GM23338 (cell line): Measurements from ENCODE around the gene FHIT.

Experiments used
- CREB1 ChIP-seq: fragments of 250-450 bp; sonication (Bioruptor Pico); IDR thresholded peaks from 2 replicates; pipeline ENCODE4 v1.5.0; 2020; ENCODE audit warnings: low read depth, mild to moderate bottlenecking, moderate library complexity
- EZH2 ChIP-seq: fragments of 200-600 bp; sonication (generic); IDR thresholded peaks from one replicate; pipeline ENCODE4 v1.8.0; 2017; ENCODE audit warnings: antibody characterized with exemption, mild to moderate bottlenecking, low read depth; ENCODE audit not compliant: unreplicated experiment
- EZH2phosphoT487 ChIP-seq: fragments of 200-600 bp; sonication (generic); IDR thresholded peaks from one replicate; pipeline ENCODE4 v1.8.1; 2018; ENCODE audit warnings: antibody characterized with exemption; ENCODE audit not compliant: unreplicated experiment
- JUNB ChIP-seq: IDR thresholded peaks from one replicate; pipeline ENCODE4 v1.6.1; 2016; ENCODE audit warnings: antibody characterized with exemption; ENCODE audit not compliant: unreplicated experiment
- NANOG ChIP-seq: IDR thresholded peaks from 2 replicates; pipeline ENCODE4 v1.6.1; 2016; ENCODE audit warnings: antibody characterized with exemption, borderline replicate concordance
- POLR2AphosphoS5 ChIP-seq: IDR thresholded peaks from 2 replicates; pipeline ENCODE4 v1.6.1; 2016; ENCODE audit warnings: antibody characterized with exemption, low read depth
- STAT1 ChIP-seq: IDR thresholded peaks from one replicate; pipeline ENCODE4 v1.6.1; 2016; ENCODE audit warnings: antibody characterized with exemption; ENCODE audit not compliant: unreplicated experiment
- ZNF114 ChIP-seq: fragments of 250-450 bp; sonication (Bioruptor Pico); IDR thresholded peaks from 2 replicates; pipeline ENCODE4 v1.5.0; 2020; ENCODE audit warnings: mild to moderate bottlenecking, moderate library complexity
- ZNF331 ChIP-seq: fragments of 250-450 bp; sonication (Bioruptor Pico); IDR thresholded peaks from 2 replicates; pipeline ENCODE4 v1.5.0; 2020; ENCODE audit warnings: low read depth, mild to moderate bottlenecking, moderate library complexity
- TF ChIP-seq, protein P1 (sequence below): IDR thresholded peaks from one replicate; pipeline ENCODE4 v1.6.1; 2018; ENCODE audit warnings: antibody characterized with exemption; ENCODE audit not compliant: unreplicated experiment
- TF ChIP-seq, protein P2 (sequence below), 2 experiments: fragments of 200-600 bp in 1 of 2; sonication (generic) in 1 of 2; conservative IDR thresholded peaks; 2 replicates each; pipeline versions ENCODE4 v1.5.1 to v1.6.1; 2016 to 2017; ENCODE audit warnings: antibody characterized with exemption in 2 of 2, low read depth in 2 of 2, mild to moderate bottlenecking in 2 of 2, moderate library complexity in 1 of 2
- TF ChIP-seq, protein P3 (sequence below): IDR thresholded peaks from 2 replicates; pipeline ENCODE4 v1.6.1; 2016; ENCODE audit warnings: antibody characterized with exemption
- TF ChIP-seq, protein P4 (sequence below): fragments of 250-450 bp; sonication (Bioruptor Pico); IDR thresholded peaks from 2 replicates; pipeline ENCODE4 v1.5.0; 2020; ENCODE audit warnings: mild to moderate bottlenecking, moderate library complexity

DNA sequence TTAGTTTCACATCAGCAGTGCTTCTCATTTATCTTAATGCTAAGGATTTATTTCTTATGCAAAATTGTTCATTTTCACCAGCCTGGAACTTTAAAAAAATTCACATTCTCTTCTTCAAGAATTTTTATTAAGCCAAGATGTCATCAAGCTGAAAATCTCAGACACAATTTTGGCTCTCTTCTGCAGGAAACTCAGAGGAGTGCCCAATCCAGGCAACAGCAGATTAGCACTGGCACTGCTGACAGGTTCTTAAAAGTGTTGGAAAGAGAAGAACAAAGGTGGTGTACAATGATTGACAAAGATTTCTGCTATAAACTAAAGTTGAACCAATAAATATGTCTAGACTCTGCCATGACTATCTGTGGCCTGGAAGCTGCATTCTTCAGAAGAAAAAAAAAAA, 479.5 kb downstream of the FHIT start:
- TF ChIP-seq, protein P1, sequence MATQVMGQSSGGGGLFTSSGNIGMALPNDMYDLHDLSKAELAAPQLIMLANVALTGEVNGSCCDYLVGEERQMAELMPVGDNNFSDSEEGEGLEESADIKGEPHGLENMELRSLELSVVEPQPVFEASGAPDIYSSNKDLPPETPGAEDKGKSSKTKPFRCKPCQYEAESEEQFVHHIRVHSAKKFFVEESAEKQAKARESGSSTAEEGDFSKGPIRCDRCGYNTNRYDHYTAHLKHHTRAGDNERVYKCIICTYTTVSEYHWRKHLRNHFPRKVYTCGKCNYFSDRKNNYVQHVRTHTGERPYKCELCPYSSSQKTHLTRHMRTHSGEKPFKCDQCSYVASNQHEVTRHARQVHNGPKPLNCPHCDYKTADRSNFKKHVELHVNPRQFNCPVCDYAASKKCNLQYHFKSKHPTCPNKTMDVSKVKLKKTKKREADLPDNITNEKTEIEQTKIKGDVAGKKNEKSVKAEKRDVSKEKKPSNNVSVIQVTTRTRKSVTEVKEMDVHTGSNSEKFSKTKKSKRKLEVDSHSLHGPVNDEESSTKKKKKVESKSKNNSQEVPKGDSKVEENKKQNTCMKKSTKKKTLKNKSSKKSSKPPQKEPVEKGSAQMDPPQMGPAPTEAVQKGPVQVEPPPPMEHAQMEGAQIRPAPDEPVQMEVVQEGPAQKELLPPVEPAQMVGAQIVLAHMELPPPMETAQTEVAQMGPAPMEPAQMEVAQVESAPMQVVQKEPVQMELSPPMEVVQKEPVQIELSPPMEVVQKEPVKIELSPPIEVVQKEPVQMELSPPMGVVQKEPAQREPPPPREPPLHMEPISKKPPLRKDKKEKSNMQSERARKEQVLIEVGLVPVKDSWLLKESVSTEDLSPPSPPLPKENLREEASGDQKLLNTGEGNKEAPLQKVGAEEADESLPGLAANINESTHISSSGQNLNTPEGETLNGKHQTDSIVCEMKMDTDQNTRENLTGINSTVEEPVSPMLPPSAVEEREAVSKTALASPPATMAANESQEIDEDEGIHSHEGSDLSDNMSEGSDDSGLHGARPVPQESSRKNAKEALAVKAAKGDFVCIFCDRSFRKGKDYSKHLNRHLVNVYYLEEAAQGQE: no peak
- no peak for TF ChIP-seq POLR2AphosphoS5
- no peak for TF ChIP-seq NANOG
- TF ChIP-seq, protein P2, sequence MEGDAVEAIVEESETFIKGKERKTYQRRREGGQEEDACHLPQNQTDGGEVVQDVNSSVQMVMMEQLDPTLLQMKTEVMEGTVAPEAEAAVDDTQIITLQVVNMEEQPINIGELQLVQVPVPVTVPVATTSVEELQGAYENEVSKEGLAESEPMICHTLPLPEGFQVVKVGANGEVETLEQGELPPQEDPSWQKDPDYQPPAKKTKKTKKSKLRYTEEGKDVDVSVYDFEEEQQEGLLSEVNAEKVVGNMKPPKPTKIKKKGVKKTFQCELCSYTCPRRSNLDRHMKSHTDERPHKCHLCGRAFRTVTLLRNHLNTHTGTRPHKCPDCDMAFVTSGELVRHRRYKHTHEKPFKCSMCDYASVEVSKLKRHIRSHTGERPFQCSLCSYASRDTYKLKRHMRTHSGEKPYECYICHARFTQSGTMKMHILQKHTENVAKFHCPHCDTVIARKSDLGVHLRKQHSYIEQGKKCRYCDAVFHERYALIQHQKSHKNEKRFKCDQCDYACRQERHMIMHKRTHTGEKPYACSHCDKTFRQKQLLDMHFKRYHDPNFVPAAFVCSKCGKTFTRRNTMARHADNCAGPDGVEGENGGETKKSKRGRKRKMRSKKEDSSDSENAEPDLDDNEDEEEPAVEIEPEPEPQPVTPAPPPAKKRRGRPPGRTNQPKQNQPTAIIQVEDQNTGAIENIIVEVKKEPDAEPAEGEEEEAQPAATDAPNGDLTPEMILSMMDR (conservative IDR thresholded peaks at IDR 0.05; ENCODE audit: low read depth in 2 of 2): no peak
- no peak for TF ChIP-seq CREB1 (CRISPR knock-in tag)
- no peak for TF ChIP-seq EZH2
- TF ChIP-seq JUNB: no peak
- TF ChIP-seq EZH2phosphoT487: no peak
- TF ChIP-seq, protein P3, sequence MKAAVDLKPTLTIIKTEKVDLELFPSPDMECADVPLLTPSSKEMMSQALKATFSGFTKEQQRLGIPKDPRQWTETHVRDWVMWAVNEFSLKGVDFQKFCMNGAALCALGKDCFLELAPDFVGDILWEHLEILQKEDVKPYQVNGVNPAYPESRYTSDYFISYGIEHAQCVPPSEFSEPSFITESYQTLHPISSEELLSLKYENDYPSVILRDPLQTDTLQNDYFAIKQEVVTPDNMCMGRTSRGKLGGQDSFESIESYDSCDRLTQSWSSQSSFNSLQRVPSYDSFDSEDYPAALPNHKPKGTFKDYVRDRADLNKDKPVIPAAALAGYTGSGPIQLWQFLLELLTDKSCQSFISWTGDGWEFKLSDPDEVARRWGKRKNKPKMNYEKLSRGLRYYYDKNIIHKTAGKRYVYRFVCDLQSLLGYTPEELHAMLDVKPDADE: no peak
- no peak for TF ChIP-seq ZNF331
- TF ChIP-seq ZNF114 (CRISPR knock-in tag): no peak
- no peak for TF ChIP-seq STAT1
- TF ChIP-seq, protein P4, sequence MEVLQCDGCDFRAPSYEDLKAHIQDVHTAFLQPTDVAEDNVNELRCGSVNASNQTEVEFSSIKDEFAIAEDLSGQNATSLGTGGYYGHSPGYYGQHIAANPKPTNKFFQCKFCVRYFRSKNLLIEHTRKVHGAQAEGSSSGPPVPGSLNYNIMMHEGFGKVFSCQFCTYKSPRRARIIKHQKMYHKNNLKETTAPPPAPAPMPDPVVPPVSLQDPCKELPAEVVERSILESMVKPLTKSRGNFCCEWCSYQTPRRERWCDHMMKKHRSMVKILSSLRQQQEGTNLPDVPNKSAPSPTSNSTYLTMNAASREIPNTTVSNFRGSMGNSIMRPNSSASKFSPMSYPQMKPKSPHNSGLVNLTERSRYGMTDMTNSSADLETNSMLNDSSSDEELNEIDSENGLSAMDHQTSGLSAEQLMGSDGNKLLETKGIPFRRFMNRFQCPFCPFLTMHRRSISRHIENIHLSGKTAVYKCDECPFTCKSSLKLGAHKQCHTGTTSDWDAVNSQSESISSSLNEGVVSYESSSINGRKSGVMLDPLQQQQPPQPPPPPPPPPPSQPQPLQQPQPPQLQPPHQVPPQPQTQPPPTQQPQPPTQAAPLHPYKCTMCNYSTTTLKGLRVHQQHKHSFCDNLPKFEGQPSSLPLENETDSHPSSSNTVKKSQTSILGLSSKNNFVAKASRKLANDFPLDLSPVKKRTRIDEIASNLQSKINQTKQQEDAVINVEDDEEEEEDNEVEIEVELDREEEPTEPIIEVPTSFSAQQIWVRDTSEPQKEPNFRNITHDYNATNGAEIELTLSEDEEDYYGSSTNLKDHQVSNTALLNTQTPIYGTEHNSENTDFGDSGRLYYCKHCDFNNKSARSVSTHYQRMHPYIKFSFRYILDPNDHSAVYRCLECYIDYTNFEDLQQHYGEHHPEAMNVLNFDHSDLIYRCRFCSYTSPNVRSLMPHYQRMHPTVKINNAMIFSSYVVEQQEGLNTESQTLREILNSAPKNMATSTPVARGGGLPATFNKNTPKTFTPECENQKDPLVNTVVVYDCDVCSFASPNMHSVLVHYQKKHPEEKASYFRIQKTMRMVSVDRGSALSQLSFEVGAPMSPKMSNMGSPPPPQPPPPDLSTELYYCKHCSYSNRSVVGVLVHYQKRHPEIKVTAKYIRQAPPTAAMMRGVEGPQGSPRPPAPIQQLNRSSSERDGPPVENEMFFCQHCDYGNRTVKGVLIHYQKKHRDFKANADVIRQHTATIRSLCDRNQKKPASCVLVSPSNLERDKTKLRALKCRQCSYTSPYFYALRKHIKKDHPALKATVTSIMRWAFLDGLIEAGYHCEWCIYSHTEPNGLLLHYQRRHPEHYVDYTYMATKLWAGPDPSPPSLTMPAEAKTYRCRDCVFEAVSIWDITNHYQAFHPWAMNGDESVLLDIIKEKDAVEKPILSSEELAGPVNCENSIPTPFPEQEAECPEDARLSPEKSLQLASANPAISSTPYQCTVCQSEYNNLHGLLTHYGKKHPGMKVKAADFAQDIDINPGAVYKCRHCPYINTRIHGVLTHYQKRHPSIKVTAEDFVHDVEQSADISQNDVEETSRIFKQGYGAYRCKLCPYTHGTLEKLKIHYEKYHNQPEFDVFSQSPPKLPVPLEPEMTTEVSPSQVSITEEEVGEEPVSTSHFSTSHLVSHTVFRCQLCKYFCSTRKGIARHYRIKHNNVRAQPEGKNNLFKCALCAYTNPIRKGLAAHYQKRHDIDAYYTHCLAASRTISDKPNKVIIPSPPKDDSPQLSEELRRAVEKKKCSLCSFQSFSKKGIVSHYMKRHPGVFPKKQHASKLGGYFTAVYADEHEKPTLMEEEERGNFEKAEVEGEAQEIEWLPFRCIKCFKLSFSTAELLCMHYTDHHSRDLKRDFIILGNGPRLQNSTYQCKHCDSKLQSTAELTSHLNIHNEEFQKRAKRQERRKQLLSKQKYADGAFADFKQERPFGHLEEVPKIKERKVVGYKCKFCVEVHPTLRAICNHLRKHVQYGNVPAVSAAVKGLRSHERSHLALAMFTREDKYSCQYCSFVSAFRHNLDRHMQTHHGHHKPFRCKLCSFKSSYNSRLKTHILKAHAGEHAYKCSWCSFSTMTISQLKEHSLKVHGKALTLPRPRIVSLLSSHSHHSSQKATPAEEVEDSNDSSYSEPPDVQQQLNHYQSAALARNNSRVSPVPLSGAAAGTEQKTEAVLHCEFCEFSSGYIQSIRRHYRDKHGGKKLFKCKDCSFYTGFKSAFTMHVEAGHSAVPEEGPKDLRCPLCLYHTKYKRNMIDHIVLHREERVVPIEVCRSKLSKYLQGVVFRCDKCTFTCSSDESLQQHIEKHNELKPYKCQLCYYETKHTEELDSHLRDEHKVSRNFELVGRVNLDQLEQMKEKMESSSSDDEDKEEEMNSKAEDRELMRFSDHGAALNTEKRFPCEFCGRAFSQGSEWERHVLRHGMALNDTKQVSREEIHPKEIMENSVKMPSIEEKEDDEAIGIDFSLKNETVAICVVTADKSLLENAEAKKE: no peak
